ENCODE results near the gene MICAL3. TPM values are rescaled to one million over a fixed set of nuclear protein-coding genes. Genes with fewer than 3 reads are reported as not detected.

MICAL3 gene
- total and polyA plus RNA-seq, 2 of the 8 experiments (the other 6 are each of a cell fraction or from before 2014, with no cell fraction given): 8.3 to 41.8 TPM

GRCh38 chr22:18023509-18024275 is 669 bp downstream of the MICAL3 start (continued):
- TF ChIP-seq, protein P1, sequence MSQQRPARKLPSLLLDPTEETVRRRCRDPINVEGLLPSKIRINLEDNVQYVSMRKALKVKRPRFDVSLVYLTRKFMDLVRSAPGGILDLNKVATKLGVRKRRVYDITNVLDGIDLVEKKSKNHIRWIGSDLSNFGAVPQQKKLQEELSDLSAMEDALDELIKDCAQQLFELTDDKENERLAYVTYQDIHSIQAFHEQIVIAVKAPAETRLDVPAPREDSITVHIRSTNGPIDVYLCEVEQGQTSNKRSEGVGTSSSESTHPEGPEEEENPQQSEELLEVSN (IDR thresholded peaks at IDR 0.05): 0 out of 2 replicates have a peak, but pooled peaks have one; percentile 31
